ENCODE measurements around the gene GABBR2.
"Not testable (repeated sequence)": the region's sequence is repeated elsewhere in the genome, so short reads cannot be mapped to it uniquely, and the experiment has no call there.

The GABBR2 gene

DNA sequence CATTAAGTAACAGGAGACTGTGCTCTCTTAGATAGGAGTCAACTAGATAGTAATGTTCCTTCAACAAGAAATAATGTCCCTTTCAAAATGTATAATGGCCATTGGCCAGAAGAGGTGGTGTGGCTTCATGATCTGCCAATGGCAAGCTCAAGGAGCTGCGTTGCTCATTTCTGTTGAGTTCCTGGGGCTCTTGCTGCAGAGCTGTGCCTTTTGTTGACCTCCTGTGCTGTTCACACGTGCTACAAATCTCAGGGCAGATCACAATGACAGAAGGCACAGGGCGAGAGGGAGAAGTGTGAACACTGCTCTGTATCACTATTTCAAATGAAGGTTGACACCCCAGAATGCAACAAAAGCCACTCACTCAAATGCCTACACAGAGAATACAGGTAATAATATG, 437.3 kb downstream of the GABBR2 start:
- DNase-seq: no peak

DNA sequence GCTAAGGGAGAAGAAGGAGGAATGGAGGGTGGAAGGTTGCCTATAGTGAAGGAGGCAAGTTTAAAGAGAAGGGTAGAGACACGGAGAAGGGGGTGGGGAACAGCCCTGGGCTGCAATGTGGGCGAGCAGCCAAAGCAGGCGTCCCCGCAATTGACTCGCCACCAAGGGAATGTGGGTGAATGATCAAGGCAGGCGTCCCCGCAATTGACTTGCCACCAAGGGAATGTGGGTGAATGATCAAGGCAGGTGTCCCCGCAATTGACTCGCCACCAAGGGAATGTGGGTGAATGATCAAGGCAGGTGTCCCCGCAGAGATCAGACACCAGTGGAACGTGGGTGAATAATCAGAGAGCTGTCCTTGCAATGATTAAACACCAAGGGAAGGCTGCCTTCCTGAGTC, 438.5 kb downstream of the GABBR2 start:
- not testable (repeated sequence) for DNase-seq

DNA sequence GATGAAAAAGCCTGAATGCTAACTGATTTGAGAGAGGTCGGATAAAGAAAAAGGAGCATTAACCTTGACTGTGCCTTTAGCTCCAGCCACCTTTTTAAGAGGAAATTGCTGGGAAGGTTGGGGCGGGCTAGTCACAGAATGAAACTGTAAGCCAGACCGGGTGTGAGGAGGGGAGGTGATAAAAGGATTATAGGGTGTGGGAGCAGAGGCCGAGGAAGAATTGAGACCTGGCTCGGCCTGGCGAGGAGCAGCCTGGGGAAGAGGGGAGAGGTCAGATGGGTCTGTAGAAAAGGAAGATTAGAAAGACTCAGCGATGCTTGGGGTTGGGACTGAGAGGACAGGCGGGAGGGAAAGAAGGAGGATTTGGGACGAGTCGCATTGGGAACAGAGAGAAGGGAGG, 439.1 kb downstream of the GABBR2 start:
- DNase-seq: not testable (repeated sequence)

DNA sequence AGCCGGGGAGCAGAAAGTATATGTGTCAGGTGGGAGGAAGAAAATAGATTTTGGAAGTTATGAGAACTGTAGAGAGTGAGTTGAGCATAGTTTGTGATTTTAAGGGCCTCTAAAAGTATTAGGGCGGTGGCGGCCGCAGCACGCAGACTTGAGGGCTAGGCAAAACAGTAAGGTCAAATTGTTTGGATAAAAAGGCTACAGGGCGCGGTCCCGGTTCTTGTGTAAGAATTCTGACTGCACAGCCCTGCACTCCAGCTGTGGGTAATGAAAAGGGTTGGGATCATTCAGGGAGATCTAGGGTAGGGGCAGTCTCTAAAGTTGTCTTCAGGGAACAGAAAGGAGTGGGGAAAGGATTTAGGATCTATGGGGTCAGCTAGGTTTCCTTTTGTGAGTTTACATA, 441.2 kb downstream of the GABBR2 start:
- DNase-seq: not testable (repeated sequence)

DNA sequence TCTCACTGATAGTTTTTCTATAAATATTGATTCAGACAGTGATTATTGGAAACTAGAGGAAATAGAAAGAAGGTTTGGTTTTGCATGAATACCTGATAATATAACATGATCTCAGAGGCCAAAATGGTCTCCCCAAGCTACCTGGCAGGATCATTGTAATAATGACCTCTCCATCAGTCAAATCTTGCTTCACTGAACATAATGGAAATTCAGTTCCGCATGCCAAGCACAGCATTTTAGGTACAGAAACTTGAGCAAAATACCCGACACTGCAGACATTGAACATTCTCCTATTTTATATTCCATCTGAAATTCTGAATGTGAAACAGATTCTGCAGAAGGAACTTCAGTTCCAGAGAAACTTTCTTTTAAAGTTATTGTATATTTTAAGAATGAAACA, 444.2 kb downstream of the GABBR2 start:
- no peak for DNase-seq

DNA sequence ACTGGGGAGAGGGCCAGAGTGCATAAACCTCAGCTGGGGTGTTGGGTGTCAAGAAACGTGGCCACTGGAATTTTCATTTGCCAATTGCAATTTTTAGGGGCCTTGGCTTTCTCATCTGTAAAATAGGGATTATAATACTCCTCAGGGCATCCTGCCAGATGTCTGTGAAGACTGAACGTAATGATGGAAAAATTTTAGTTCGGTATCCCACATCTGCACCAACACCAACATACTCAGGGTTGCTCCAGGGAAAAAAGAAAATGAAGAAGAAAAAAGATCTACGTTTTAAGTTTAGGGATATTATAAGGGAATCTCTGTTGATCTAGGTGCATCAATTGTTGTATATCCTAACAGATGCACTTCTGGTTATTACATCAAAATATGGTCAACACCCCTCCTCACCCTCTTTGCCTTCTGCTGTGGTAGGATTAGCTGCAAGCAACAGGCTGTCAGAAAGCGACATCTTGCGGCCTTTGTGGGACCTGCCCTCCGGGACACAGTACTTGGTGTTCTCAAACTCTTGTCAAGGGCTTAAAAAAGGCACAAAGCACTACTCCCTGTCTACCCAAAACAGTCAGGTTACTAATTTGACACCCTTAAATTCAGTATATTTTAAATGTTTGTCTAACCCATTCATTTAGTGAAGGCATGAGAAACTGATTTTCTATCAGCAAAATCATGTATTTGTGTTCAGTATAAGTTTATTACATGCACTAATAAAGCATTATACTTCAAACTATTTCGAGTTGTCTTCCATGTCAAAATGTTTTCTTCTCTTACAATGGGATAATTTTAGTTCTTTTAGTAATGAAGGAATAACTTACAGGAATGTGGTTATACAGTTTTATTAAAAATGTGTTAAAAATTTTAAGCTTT, 445.0 kb downstream of the GABBR2 start:
- DNase-seq: peak; percentile 81

DNA sequence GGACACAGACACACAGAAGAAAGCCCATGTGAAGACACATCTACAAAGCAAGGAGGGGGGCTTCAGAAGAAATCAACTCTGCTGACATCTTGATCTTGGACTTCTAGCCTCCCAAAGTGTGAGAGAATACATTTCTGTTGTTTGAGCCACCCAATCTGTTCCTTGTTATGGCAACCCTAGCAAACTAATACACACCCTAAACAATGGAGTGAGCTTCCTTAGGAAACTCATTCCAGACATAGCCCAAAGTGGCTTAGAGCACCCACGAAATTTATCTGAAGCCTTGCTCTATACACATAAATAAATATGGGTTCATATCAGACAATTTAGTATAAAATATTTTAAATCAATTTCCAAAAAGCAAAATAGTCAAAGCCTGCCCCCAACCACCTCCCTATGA, 445.7 kb downstream of the GABBR2 start:
- no peak for DNase-seq

DNA sequence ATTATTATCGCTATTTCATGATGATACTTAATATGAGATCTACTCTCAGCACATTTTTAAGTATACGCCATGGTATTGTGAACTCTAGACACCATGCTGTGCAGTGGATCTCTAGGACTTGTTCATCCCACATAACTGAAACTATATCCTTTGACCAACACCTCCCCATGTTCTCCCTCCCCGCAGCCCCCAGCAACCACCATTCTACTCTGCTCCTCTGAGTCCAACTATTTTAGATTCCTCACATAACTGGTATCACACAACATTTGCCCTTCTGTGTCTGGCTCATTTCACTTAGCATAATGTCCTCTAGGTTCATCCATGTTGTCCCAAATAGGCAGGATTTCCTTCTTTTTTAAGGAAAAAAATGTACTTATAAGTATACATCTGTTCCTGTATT, 446.7 kb downstream of the GABBR2 start:
- DNase-seq: no peak

DNA sequence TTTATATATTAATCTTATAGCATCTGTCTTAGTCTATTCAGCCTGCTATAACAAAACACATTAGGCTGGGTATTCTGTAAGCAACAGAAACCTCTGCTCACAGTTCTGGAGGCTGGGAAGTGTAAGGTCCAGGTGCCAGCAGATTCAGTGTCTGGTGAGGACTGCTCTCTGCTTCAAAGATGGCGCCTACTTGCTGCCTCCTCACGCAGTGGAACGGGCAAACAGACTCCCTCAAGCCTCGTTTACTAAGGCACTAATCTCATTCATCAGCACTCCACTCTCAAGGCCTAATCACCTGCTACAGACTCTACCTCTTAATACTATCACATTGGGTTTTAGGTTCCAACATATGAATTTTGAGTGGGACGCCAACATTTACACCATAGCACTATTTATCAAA, 448.1 kb downstream of the GABBR2 start:
- DNase-seq: no peak

DNA sequence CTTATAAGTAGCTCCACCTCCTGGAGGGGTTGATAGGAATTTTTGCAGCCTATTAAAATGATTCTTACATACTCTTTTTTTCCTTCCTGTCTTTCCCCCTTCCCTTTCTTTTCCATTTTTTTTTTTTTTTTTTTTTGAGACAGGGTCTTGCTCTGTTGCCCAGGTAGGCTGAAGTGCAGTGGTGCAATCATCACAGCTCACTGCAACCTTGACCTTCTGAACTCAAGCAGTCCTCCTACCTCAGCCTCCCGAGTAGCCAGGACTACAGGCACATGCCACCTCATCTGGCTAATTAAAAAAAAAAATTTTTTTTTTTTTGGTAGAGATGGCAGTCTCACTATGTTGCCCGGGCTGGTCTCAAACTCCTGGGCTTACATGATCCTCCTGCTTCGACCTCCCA, 448.9 kb downstream of the GABBR2 start:
- no peak for DNase-seq

DNA sequence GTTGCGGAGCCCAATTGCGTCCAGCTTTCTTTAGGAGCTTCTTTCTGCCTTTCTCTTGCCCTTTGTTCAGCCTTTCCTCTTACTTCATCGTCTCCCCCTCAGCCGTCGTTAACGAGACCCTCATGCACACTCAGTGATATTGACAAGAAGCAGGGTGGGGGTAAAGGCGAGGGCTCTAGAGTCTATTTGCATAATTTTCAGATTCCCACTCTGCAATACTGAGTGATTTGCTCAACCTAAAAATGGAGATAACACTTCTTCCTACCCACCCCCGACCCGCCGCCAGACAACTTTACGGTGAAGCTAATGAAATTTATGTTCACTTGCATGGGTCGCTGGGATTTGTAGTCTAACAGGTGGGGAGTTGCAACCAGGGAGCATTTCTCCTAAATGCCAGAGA, 452.0 kb downstream of the GABBR2 start:
- DNase-seq: peak; percentile 37

DNA sequence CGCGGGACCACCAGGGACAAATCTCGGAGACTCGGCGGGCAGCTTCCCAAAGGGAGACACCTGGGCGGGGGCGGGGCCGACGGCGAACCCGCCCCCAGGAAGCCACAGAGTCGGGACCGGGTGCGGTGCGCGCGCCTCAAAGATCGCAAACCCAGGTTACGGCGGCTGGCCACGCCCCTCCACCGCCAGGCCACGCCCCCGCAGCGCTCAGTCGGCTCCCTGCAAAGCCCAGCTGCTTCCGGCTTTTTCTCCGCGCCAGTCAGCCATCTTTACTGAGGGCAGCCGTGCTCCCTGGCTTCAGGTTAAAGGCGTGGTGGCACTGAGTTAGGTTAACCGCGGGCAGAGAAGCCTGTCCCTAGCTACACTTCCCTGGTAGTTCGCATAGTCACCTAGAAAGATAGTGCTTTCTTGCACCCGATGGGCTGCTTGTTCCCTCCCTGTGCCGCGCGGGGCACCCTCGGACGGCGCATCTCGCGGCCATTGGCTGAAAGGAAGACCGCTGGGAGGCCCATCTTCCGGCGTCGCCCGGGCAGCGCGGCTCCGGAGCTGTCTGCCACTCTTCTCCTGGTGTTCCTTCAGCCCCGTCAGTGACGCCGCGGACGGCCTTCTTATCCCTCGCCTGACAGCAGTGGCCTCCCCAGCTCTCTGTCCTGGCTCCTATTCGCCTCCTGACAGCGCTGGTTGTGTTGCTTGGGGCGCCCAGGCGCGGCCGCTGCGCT, 453.0 kb downstream of the GABBR2 start, which contains the start of gene TBC1D2:
Gene TBC1D2 (minus strand): TSS at position 72 of the 719 bp plus-strand sequence. CDS start 108 bp downstream, outside the sequence.
- DNase-seq: peak; percentile 97

DNA sequence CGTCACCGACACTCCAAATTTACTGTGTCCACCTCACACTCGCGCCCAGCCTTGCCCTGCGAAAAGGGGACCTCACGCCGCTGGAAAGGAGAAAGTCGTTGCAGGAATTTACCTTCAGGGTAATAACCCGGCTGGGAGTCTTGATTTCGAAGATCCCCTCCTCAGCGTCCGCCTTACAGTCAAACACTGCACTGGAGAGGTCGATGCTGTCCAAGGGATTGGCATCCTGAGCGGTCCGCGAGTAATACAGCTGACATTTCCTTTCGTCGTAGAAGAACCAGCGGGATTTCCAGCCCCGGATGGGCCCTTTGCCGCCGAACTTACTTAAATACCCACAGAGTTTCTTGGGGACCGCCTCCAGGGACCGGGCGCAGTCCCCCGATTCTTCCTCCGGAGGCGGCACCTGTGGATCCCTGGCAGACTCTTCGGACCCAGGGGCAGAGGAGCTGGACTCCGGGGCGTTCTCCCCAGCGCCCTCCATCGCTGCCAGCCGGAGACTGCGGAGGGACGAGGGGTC, 453.6 kb downstream of the GABBR2 start:
- DNase-seq: no peak

DNA sequence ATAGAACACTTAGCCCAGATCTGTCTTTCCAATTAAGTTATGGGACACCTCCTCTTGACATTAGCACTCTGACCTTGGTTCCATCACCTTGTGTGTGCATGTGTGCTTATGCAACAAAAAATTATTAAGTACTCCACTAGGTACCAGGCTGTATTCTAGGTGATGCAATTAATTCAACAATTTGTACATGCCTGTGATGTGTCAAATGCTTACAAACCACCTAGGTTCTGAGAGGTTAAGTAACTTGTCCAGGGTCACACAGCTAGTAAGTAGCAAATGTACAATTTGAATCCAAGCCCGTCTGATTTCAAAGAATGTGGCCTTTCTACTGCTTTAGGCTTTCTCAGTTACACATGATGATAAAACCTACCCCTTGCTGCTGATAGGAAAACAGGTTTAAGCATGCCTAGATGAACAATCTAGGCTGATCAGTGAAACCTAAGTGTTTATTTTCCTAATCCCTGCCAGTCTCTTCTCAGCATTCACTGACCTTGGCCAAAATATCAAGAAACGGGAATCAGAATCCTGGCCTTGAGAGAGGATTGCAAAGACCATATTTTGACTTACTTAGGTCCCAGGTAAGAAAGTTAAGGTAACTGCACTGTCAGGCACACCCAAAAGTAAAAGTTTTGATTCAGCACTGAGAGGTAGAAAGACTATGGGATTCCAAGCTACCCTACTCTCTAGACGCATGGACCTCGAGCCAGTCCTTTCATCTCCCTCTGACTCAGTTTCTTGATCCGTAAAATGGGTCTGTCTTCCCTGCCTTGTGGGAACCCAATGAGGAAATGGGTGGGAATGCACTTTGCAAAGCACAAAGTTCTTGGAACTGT, 454.3 kb downstream of the GABBR2 start:
- DNase-seq: no peak

DNA sequence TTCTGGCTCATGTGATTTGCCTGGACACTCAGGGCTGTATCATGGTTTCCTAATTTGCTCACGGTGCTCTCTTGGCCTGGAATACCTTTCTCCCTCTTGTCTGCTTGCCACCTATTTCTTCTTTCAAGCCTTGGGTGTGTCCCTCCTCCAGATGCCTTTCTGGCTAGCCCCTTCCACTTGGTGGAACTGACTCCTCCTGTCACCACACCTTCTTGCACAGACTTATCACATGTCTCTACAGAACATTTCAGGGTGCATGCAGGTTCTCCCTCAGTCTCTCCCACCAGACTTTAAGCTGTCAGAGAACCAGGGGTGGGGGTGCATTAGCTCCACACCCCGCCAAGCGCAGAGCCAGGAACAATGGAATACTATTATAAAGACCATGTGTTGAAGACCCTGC, 455.2 kb downstream of the GABBR2 start:
- DNase-seq: no peak

DNA sequence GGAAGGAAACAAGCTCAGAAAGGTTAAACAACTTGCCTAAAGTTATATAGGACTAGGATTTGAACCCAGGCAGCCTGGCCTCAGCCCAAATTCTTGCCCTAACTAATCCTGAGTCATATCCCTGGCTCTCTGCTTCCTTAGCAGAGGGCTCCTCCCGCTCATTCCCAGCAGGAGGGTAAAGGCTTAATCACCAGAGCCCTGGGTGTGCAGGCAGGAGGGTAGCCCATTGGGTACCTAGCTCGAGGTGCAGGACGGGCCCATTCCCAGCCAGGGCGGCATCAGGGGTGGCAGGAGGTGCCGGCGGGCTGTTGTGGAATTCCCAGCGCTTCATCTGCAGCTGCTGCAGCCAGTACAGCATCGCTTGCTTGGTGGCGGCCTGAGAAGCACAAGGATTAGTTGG, 457.2 kb downstream of the GABBR2 start:
- DNase-seq: no peak

DNA sequence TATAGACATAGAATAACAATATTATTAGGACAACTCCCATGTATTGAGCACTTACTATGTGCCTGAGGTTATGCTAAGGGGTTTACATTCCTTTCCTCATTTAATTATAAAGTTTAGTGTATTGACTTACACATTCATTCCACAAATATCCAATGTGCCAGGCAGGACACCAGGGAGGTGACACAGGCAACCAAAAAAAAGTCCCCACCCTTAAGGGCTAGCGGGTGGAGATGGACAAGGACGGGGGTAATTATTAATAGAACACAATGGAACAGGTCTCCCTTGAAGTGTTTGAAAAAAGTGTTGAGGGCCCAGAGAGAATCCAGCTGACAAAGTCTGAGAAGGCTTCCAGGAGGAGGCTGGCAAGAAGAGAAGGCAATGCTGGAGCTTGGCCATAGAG, 459.0 kb downstream of the GABBR2 start:
- no peak for DNase-seq

DNA sequence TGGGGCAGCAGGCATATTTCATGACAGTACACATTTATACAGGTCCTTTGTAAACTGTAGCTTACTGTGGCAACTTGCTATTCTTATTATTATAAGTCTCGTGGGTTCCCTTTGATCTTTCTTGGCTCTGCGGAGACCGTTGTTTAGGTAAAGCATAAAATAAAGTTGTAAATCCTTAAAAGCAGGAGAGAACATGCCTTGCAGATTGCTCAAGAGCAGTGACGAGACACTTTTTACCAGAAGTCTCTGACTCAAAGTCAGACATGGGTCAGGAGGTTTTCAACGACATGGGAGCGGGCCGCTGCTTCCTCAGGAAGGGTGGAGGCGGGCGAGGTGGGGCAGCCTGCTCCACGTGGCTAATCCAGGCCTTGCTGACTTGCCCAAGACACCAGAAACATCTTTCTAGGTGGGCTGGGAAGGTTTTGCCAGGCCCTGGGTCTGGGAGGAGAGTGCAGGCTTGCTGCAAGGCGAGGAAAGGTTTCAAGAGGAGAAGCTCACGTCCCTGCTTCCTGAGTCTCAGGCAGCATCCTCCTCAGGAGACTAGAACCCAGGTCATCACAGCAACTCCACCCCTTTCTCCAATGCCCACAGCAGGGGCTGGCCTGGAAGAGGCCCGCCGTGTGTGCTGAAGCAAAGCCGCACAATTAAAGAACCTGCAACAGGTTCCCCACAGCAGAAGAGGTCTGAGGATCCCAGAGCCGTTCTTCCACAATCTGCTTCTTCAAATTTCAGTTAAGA, 459.8 kb downstream of the GABBR2 start:
- DNase-seq: peak; percentile 73

DNA sequence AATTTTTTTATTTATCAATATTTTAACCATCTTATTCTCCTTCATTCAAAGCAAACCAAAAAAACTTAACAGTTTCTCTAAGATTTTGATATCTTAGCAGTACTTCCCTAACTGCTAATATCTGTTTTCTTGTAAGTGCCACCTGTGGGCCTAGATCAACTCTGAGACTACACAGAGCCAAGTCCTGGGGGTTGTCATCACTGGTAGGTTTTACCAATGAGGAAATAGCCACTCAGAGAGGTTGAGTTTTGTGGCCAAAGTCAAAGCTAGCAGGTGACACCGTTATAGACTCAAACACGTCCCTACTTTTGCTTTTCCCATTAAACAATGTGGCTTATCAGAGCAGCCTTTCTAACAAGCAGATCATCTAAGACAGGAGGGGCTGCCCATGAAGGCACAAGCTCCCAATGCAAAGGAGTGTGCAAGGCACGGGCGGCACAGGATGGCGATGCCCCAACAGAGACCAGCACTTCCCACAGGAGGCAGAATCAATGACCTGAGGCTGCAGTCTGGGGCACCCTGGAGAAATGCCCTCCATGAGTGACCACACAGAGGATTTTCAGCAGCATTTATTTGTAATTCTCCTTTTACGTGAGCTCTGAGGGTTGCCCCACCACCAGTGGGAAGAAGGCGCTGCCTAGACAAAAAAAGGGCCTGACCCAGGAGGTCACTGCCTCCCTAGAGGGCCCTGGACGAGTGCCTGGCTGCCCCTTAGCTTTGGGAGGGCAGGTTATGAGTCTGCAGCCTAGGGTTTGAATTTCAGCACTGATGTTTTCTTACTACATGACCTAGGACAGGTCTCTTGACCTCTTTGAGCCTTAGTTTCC, 460.7 kb downstream of the GABBR2 start:
- DNase-seq: no peak

DNA sequence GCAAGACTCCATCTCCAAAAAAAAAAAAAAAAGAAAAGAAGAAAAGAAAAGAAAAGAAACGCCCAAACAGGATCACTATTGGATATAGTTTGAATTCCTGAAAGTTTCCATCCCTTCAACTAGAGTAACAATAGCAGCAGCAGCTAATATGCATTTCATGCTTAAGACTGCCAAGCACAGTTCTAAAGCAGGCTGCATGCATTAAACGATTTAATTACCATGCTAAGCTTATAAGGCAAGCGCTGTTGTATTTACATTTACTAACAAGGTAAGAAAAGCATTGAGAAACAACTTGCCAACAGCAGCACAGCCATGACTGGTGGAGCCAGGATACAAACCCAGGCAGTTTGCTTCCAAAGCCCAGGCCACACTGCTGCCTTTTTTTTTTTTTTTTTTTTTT, 466.3 kb downstream of the GABBR2 start:
- DNase-seq: no peak
